Testis (tissue), 3 donors: ENCODE measurements around the gene ICA1L. TPM values are rescaled to one million over a fixed set of nuclear protein-coding genes. Genes with fewer than 3 reads are reported as not detected.

ENCODE experiments used
- DNase-seq: peaks from one replicate; pipeline ENCODE4 v3.0.0-alpha.2; 2019
- H3K27ac ChIP-seq, 2 donors: fragments of 200-600 bp; sonication (generic); one replicate each; pipeline ENCODE4 v1.5.1; 2019
- H3K27me3 ChIP-seq: fragments of 200-600 bp; sonication (generic); one replicate; pipeline ENCODE4 v1.5.1; 2019
- H3K36me3 ChIP-seq: fragments of 200-600 bp; sonication (generic); one replicate; pipeline ENCODE4 v1.5.1; 2017; ENCODE audit warnings: low read depth; ENCODE audit errors: missing control alignments
- H3K4me1 ChIP-seq: fragments of 200-600 bp; sonication (generic); one replicate; pipeline ENCODE4 v1.5.1; 2019
- H3K4me3 ChIP-seq, 2 donors: fragments of 200-600 bp; sonication (generic); one replicate each; pipeline ENCODE4 v1.5.1; 2017 to 2019
- H3K9me3 ChIP-seq: fragments of 200-600 bp; sonication (generic); one replicate; pipeline ENCODE4 v1.5.1; 2017
- CTCF ChIP-seq, 3 experiments: fragments of 450-650 bp in 2 of 3; fragments of 200-600 bp in 1 of 3; sonication (generic) in 1 of 3; IDR thresholded peaks; one replicate each; pipeline ENCODE4 v1.5.1; 2016 to 2019; ENCODE audit warnings: antibody characterized with exemption in 3 of 3, mild to moderate bottlenecking in 2 of 3, moderate library complexity in 1 of 3
- POLR2A ChIP-seq: fragments of 450-650 bp; IDR thresholded peaks from one replicate; pipeline ENCODE4 v1.6.1; 2017; ENCODE audit warnings: antibody characterized with exemption, mild to moderate bottlenecking, moderate library complexity
- WGBS, 2 donors: methylation state at CpG; one replicate each; pipeline ENCODE4 v1.1.5; 2018; 5-methylcytosine and 5-hydroxymethylcytosine counted together
- intact Hi-C: fragments of 100-400 bp; cut with DNase I; formaldehyde crosslinking; loops from one replicate; pipeline ENCODE4 v1.15.1; 2023; ENCODE audit warnings: low total_unique reads
- polyA plus RNA-seq: library from polyadenylated mRNA; stranded (reverse); fragments of 350-450 nt; fragmentation: Illumina TruSeq; extraction: RNeasy Lipid Tissue Mini Kit (QIAGEN cat#74804); gene quantifications from one replicate; pipeline ENCODE4 v1.2.3, GENCODE V29; 2014; ENCODE audit warnings: low read depth, low replicate concordance; ENCODE audit not compliant: insufficient read depth
- total RNA-seq, 2 donors: library from RNA; depleted of rRNA; stranded (reverse); fragments of >200 nt; gene quantifications; one replicate each; pipeline ENCODE4 v1.2.3, GENCODE V29; 2016

Gene ICA1L
- total and polyA plus RNA-seq, 3 donors from 2014 or later, result 18.9 to 41.8 (median 36.0) TPM

GRCh38 chr2:202736826-202737225, 134.7 kb downstream of the ICA1L start:
- Histone ChIP-seq H3K4me1 (no peaks in the 10 kb centered on the region), H3K36me3 (no peaks in the 10 kb centered on the region), H3K4me3 (no peak overlapping the region), H3K9me3 (no peaks in the 10 kb centered on the region), H3K27me3 (no peaks in the 10 kb centered on the region), H3K27ac (no peak overlapping the region)
- WGBS, 2 donors, result 92 to 97% methylated on average over 1 of the region's 1 CpG
- intact Hi-C loops, result no loop called here
- TF ChIP-seq POLR2A (no peak), CTCF (IDR thresholded peaks at IDR 0.05) (no peak)
- no peak for DNase-seq

GRCh38 chr2:202726070-202726469, 145.5 kb downstream of the ICA1L start:
- Histone ChIP-seq H3K27me3 (no peaks in the 10 kb centered on the region), H3K4me1 (no peaks in the 10 kb centered on the region), H3K4me3 (no peak overlapping the region), H3K9me3 (no peaks in the 10 kb centered on the region), H3K36me3 (no peaks in the 10 kb centered on the region), H3K27ac (no peak overlapping the region)
- 87 to 90% methylated on average over 3 of the region's 3 CpGs for WGBS, 2 donors
- intact Hi-C loops, result no loop called here
- no peak for TF ChIP-seq POLR2A
- no peak for TF ChIP-seq CTCF (IDR thresholded peaks at IDR 0.05)
- no peak for DNase-seq

- no peak for DNase-seq
- no peaks in the 10 kb centered on the region for H3K9me3 ChIP-seq
- WGBS, 2 donors, result 94 to 96% methylated on average over 5 of the region's 5 CpGs
- no peaks in the 10 kb centered on the region for H3K27me3 ChIP-seq
- no peaks in the 10 kb centered on the region for H3K4me1 ChIP-seq
- no peak overlapping the region for H3K4me3 ChIP-seq
- TF ChIP-seq POLR2A (no peak), CTCF (IDR thresholded peaks at IDR 0.05) (no peak)
- intact Hi-C loops, result no loop called here
- H3K27ac ChIP-seq, result no peak overlapping the region
- no peaks in the 10 kb centered on the region for H3K36me3 ChIP-seq
Observed at GRCh38 chr2:202723746-202724145, 147.8 kb downstream of the ICA1L start.

Other genes starting within 250 kb of the ICA1L start
- gene FAM117B, start 236.8 kb downstream of the ICA1L start, total RNA-seq, result 10 to 100 TPM; 28.0 to 34.7 TPM
- gene FAM117B, start 236.8 kb downstream of the ICA1L start, polyA plus RNA-seq, result 9.8 TPM
- gene WDR12, start 39.9 kb upstream of the ICA1L start, total RNA-seq, result 10 to 100 TPM; 17.1 to 17.2 TPM
- 64.7 TPM for gene WDR12, start 39.9 kb upstream of the ICA1L start, polyA plus RNA-seq
- gene CARF, start 40.5 kb upstream of the ICA1L start, total RNA-seq, result 10 to 100 TPM; 24.2 to 37.9 TPM
- 43.8 TPM for gene CARF, start 40.5 kb upstream of the ICA1L start, polyA plus RNA-seq
- 10 to 100 TPM; 37.0 to 43.0 TPM for gene NBEAL1, start 143.1 kb upstream of the ICA1L start, total RNA-seq
- 7.6 TPM for gene NBEAL1, start 143.1 kb upstream of the ICA1L start, polyA plus RNA-seq